Subcutaneous abdominal adipose tissue (tissue), 5 donors: ENCODE measurements around the gene LPCAT4.

Experiments
- H3K27ac ChIP-seq: one replicate; pipeline ENCODE4 v1.7.0; 2013; ENCODE audit warnings: low read depth, mild to moderate bottlenecking, inconsistent platforms, low read length, moderate library complexity
- H3K27me3 ChIP-seq, 5 donors: one replicate each; pipeline ENCODE4 v1.7.0; 2013; ENCODE audit warnings: low read length in 5 of 5, inconsistent platforms in 1 of 5; ENCODE audit not compliant: control insufficient read depth in 5 of 5, insufficient read depth in 4 of 5
- H3K36me3 ChIP-seq, 5 donors: one replicate each; pipeline ENCODE4 v1.7.0; 2013; ENCODE audit warnings: low read length in 5 of 5; ENCODE audit not compliant: control insufficient read depth in 5 of 5, insufficient read depth in 5 of 5
- H3K4me1 ChIP-seq, 5 donors: one replicate each; pipeline ENCODE4 v1.7.0; 2013; ENCODE audit warnings: low read length in 5 of 5, mild to moderate bottlenecking in 3 of 5, moderate library complexity in 1 of 5; ENCODE audit not compliant: control insufficient read depth in 5 of 5, insufficient read depth in 5 of 5
- H3K4me3 ChIP-seq, 5 donors: one replicate each; pipeline ENCODE4 v1.7.0; 2013; ENCODE audit warnings: low read length in 5 of 5, low read depth in 1 of 5
- H3K9ac ChIP-seq, 5 donors: one replicate each; pipeline ENCODE4 v1.7.0; 2013; ENCODE audit warnings: low read length in 5 of 5, mild to moderate bottlenecking in 4 of 5, moderate library complexity in 3 of 5
- H3K9me3 ChIP-seq, 5 donors: one replicate each; pipeline ENCODE4 v1.7.0; 2013; ENCODE audit warnings: low read length in 5 of 5; ENCODE audit not compliant: control insufficient read depth in 5 of 5
- donor health status: healthy.
- donor health status: healthy.
- donor health status: healthy.
- donor health status: healthy.
- donor health status: healthy.

LPCAT4 gene

DNA sequence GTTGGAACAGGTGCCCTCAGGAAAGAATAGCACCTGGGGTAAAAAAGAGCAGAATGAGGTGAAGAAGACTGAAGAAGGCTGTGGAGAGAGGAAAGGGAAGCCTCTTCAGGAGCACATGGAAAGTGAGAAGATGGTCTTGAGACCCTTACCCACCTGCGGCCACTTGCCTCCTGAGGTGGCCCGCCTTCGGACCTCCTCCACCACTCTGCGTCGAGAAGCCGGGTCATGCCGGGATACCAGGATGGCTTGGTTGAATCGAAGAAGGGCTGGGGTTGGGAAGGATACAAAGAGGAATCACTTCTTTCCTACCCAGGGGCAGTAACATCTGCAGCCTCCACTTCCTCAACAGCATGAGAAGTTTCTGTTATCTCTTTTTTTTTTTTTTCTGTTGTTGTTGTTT is 3.0 kb downstream of the LPCAT4 start:
- Histone ChIP-seq H3K4me1 (peaks cover 10 to 29% (median 20%) of the 10 kb centered on the region in 5 donors), H3K4me3 (no peak overlapping the region), H3K9me3 (no peaks in the 10 kb centered on the region), H3K27me3 (no peaks in the 10 kb centered on the region), H3K9ac (no peak overlapping the region), H3K27ac (no peak overlapping the region), H3K36me3 (peaks cover 0 to 41% (median 21%) of the 10 kb centered on the region in 5 donors)

- Histone ChIP-seq H3K36me3 (peaks cover 0 to 48% (median 23%) of the 10 kb centered on the region in 5 donors), H3K27ac (no peak overlapping the region), H3K9ac (no peak overlapping the region), H3K4me3 (no peak overlapping the region), H3K4me1 (peaks cover 5 to 15% (median 11%) of the 10 kb centered on the region in 5 donors), H3K27me3 (no peaks in the 10 kb centered on the region), H3K9me3 (no peaks in the 10 kb centered on the region)
Measured at GRCh38 chr15:34362047-34362773, 4.8 kb downstream of the LPCAT4 start.

- no peak overlapping the region for H3K27ac ChIP-seq
- H3K9me3 ChIP-seq: no peaks in the 10 kb centered on the region
- peaks cover 0 to 58% (median 28%) of the 10 kb centered on the region in 5 donors for H3K36me3 ChIP-seq
- H3K4me3 ChIP-seq: no peak overlapping the region
- no peaks in the 10 kb centered on the region for H3K27me3 ChIP-seq
- peaks cover 5 to 9% (median 7%) of the 10 kb centered on the region in 5 donors for H3K4me1 ChIP-seq
- no peak overlapping the region for H3K9ac ChIP-seq
Measured at GRCh38 chr15:34361278-34361677, 5.7 kb downstream of the LPCAT4 start.

- H3K9me3 ChIP-seq: no peaks in the 10 kb centered on the region
- no peak overlapping the region for H3K27ac ChIP-seq
- no peaks in the 10 kb centered on the region for H3K27me3 ChIP-seq
- H3K4me1 ChIP-seq: peaks cover 0 to 2% (median 0%) of the 10 kb centered on the region in 5 donors
- no peak overlapping the region for H3K9ac ChIP-seq
- H3K36me3 ChIP-seq: peaks cover 0 to 66% (median 32%) of the 10 kb centered on the region in 5 donors
- H3K4me3 ChIP-seq: no peak overlapping the region
Measured at GRCh38 chr15:34360298-34360697, 6.7 kb downstream of the LPCAT4 start.

DNA sequence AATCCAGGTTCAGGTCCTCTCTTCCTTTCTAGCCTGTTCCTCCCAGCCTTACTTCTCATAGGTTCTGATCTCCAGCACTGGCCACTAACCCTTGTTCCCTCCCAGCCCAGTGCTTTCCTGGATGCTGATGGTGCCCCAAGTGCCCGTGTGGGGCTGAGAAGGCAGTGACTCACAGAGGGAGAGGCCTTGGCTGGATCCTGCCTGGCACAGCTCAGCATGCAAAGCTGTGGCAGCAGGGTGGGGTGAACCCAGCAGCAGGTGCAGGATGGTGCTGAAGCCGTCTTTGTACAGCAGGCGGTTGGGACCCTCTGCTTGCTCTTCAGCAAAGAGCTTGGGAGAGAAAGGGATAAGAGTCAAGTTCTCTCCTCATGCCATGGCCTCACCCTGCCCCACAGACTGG is 7.6 kb downstream of the LPCAT4 start:
- Histone ChIP-seq H3K27ac (no peak overlapping the region), H3K9me3 (no peaks in the 10 kb centered on the region), H3K4me1 (peaks cover 0 to 2% (median 0%) of the 10 kb centered on the region in 5 donors), H3K36me3 (peaks cover 0 to 69% (median 32%) of the 10 kb centered on the region in 5 donors), H3K4me3 (no peak overlapping the region), H3K27me3 (no peaks in the 10 kb centered on the region), H3K9ac (peak overlapping the region in 1 of 5 donors; percentile 6)

- H3K4me3 ChIP-seq: no peak overlapping the region
- no peak overlapping the region for H3K27ac ChIP-seq
- H3K36me3 ChIP-seq: peaks cover 0 to 68% (median 32%) of the 10 kb centered on the region in 5 donors
- H3K9ac ChIP-seq: no peak overlapping the region
- H3K4me1 ChIP-seq: peaks cover 0 to 2% (median 0%) of the 10 kb centered on the region in 5 donors
- H3K9me3 ChIP-seq: no peaks in the 10 kb centered on the region
- no peaks in the 10 kb centered on the region for H3K27me3 ChIP-seq
Measured at GRCh38 chr15:34358948-34359347, 8.0 kb downstream of the LPCAT4 start.

- Histone ChIP-seq H3K27ac (no peak overlapping the region), H3K4me3 (no peak overlapping the region), H3K27me3 (no peaks in the 10 kb centered on the region), H3K9ac (no peak overlapping the region), H3K9me3 (no peaks in the 10 kb centered on the region), H3K4me1 (peaks cover 0 to 2% (median 0%) of the 10 kb centered on the region in 5 donors), H3K36me3 (peaks cover 0 to 63% (median 32%) of the 10 kb centered on the region in 5 donors)
Measured at GRCh38 chr15:34358367-34358766, 8.6 kb downstream of the LPCAT4 start.

GRCh38 chr15:34357653-34358052 is 9.3 kb downstream of the LPCAT4 start:
- Histone ChIP-seq H3K9ac (no peak overlapping the region), H3K4me1 (no peaks in the 10 kb centered on the region), H3K27ac (no peak overlapping the region), H3K36me3 (peaks cover 0 to 57% (median 32%) of the 10 kb centered on the region in 5 donors), H3K9me3 (no peaks in the 10 kb centered on the region), H3K4me3 (no peak overlapping the region), H3K27me3 (no peaks in the 10 kb centered on the region)

- no peaks in the 10 kb centered on the region for H3K9me3 ChIP-seq
- no peak overlapping the region for H3K9ac ChIP-seq
- H3K27me3 ChIP-seq: no peaks in the 10 kb centered on the region
- H3K27ac ChIP-seq: no peak overlapping the region
- no peak overlapping the region for H3K4me3 ChIP-seq
- peaks cover 0 to 43% (median 26%) of the 10 kb centered on the region in 5 donors for H3K36me3 ChIP-seq
- H3K4me1 ChIP-seq: no peaks in the 10 kb centered on the region
Measured at GRCh38 chr15:34355241-34355640, 11.8 kb downstream of the LPCAT4 start.

- no peaks in the 10 kb centered on the region for H3K9me3 ChIP-seq
- H3K36me3 ChIP-seq: peaks cover 0 to 35% (median 21%) of the 10 kb centered on the region in 5 donors
- H3K27me3 ChIP-seq: no peaks in the 10 kb centered on the region
- no peak overlapping the region for H3K9ac ChIP-seq
- no peak overlapping the region for H3K4me3 ChIP-seq
- no peaks in the 10 kb centered on the region for H3K4me1 ChIP-seq
- no peak overlapping the region for H3K27ac ChIP-seq
Measured at GRCh38 chr15:34354286-34354685, 12.7 kb downstream of the LPCAT4 start.
